Ishikawa (cell line): ENCODE measurements around the gene PLAC8.
A peak's percentile ranks its signal among the peaks of the same experiment; 100 is the strongest.

Experiments
- CEBPB ChIP-seq: IDR thresholded peaks from 2 replicates; pipeline ENCODE4 v1.6.1; 2012
- CREB1 ChIP-seq: IDR thresholded peaks from 2 replicates; pipeline ENCODE4 v1.6.1; 2012; ENCODE audit warnings: low read depth
- EGR1 ChIP-seq: IDR thresholded peaks from 2 replicates; pipeline ENCODE4 v1.6.1; 2012
- EP300 ChIP-seq: IDR thresholded peaks from 2 replicates; pipeline ENCODE4 v1.6.1; 2012; ENCODE audit warnings: borderline replicate concordance
- FOXM1 ChIP-seq: IDR thresholded peaks from 2 replicates; pipeline ENCODE4 v1.6.1; 2012; ENCODE audit warnings: low read depth, borderline replicate concordance
- NFIC ChIP-seq: IDR thresholded peaks from 2 replicates; pipeline ENCODE4 v1.6.1; 2012
- RAD21 ChIP-seq: IDR thresholded peaks from 2 replicates; pipeline ENCODE4 v1.6.1; 2012; ENCODE audit warnings: low read depth
- TAF1 ChIP-seq: IDR thresholded peaks from 2 replicates; pipeline ENCODE4 v1.6.1; 2012; ENCODE audit warnings: low read depth, mild to moderate bottlenecking
- TCF12 ChIP-seq: IDR thresholded peaks from 2 replicates; pipeline ENCODE4 v1.6.1; 2012; ENCODE audit warnings: low read depth
- TEAD4 ChIP-seq: IDR thresholded peaks from 2 replicates; pipeline ENCODE4 v1.6.1; 2012
- YY1 ChIP-seq: IDR thresholded peaks from 2 replicates; pipeline ENCODE4 v1.6.1; 2012; ENCODE audit warnings: low read depth
- ZBTB7A ChIP-seq: IDR thresholded peaks from 2 replicates; pipeline ENCODE4 v1.6.1; 2012; ENCODE audit warnings: low read depth
- TF ChIP-seq, protein P1 (sequence below): IDR thresholded peaks from 2 replicates; pipeline ENCODE4 v1.6.1; 2012
- TF ChIP-seq, protein P2 (sequence below): IDR thresholded peaks from 2 replicates; pipeline ENCODE4 v1.6.1; 2012; ENCODE audit warnings: low read depth, mild to moderate bottlenecking
- TF ChIP-seq, protein P3 (sequence below): IDR thresholded peaks from 2 replicates; pipeline ENCODE4 v1.6.1; 2012

Gene PLAC8

DNA sequence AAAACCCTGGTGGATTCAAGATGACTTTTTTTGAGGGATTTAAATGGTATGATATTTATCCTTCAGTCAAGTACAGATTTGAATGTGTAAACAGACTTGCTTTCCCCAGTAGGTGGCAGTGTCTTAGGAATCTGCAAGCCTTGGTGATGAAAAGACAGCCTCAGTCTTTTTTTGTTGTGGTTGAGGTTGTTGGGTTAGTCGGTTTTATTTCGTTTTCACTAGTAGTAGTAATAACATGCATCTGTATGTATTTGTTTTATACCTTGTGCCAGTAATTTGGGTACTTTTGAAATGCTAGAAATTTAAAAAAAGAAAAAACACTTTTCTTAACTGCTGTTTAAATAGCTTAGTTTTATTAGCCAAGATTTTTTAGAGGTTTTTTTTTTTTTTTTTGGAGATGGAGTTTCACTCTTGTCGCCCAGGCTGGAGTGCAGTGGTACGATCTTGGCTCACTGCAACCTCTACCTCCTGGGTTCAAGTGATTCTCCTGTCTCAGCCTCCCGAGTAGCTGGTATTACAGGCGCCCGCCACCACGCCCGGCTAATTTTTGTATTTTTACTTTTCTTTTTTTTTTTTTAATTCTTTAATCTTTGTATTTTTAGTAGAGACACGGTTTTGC lies 40.3 kb downstream of the PLAC8 start:
- no peak for TF ChIP-seq CREB1
- peak; percentile 68 for TF ChIP-seq RAD21

DNA sequence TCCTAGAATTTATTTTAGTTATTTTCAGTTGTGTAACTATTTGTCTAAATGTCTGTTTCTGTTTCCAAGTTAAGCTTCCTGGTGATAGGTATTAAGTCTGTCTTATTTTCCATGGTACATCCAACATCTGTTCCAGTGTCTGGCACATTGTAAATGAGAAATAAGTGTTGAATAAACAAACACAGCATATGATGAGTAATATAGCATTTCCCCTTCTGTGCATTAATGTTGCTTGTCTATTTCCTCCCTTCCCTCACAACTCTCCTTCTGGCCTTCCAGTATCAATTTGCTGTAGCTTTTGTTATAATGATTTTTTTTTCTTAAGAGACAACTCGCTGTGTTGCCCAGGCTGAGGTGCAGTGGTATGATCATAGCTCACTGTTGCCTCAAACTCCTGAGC lies 43.4 kb downstream of the PLAC8 start:
- TF ChIP-seq YY1 (no peak), RAD21 (no peak), TEAD4 (no peak), TCF12 (no peak), EP300 (no peak), NFIC (no peak), ZBTB7A (no peak)
- TF ChIP-seq, protein P1, sequence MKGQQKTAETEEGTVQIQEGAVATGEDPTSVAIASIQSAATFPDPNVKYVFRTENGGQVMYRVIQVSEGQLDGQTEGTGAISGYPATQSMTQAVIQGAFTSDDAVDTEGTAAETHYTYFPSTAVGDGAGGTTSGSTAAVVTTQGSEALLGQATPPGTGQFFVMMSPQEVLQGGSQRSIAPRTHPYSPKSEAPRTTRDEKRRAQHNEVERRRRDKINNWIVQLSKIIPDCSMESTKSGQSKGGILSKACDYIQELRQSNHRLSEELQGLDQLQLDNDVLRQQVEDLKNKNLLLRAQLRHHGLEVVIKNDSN: no peak
- TF ChIP-seq, protein P2, sequence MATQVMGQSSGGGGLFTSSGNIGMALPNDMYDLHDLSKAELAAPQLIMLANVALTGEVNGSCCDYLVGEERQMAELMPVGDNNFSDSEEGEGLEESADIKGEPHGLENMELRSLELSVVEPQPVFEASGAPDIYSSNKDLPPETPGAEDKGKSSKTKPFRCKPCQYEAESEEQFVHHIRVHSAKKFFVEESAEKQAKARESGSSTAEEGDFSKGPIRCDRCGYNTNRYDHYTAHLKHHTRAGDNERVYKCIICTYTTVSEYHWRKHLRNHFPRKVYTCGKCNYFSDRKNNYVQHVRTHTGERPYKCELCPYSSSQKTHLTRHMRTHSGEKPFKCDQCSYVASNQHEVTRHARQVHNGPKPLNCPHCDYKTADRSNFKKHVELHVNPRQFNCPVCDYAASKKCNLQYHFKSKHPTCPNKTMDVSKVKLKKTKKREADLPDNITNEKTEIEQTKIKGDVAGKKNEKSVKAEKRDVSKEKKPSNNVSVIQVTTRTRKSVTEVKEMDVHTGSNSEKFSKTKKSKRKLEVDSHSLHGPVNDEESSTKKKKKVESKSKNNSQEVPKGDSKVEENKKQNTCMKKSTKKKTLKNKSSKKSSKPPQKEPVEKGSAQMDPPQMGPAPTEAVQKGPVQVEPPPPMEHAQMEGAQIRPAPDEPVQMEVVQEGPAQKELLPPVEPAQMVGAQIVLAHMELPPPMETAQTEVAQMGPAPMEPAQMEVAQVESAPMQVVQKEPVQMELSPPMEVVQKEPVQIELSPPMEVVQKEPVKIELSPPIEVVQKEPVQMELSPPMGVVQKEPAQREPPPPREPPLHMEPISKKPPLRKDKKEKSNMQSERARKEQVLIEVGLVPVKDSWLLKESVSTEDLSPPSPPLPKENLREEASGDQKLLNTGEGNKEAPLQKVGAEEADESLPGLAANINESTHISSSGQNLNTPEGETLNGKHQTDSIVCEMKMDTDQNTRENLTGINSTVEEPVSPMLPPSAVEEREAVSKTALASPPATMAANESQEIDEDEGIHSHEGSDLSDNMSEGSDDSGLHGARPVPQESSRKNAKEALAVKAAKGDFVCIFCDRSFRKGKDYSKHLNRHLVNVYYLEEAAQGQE: no peak

DNA sequence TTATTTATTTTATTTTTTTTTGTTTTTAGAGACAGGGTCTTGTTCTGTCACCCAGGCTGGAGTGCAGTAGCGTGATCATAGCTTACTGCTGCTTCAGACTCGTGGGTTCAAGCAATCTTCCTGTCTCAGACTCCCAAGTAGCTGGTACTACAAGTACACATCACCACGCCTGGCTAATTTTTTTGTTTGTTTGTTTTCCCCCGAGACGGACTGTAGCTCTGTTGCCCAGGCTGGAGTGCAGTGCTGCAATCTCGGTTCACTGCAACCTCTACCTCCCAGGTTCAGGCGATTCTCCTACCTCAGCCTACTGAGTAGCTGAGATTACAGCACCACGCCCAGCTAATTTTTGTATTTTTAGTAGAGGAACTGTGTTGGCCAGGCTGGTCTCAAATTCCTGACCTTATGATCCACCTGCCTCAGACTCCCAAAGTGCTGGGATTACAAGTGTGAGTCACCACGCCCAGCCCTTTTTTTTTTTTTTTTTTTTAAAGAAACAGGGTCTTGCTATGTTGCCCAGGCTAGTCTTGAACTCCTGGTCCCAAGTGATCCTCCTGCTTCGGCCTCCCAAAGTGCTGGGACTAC lies 47.4 kb downstream of the PLAC8 start:
- TF ChIP-seq TAF1: no peak
- no peak for TF ChIP-seq EGR1
- TF ChIP-seq NFIC: no peak
- TF ChIP-seq, protein P1: no peak
- TF ChIP-seq RAD21: no peak
- TF ChIP-seq, protein P3, sequence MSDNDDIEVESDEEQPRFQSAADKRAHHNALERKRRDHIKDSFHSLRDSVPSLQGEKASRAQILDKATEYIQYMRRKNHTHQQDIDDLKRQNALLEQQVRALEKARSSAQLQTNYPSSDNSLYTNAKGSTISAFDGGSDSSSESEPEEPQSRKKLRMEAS: no peak
- no peak for TF ChIP-seq CEBPB
- TF ChIP-seq ZBTB7A: no peak
- TF ChIP-seq YY1: no peak
- no peak for TF ChIP-seq TEAD4
- TF ChIP-seq CREB1: no peak
- no peak for TF ChIP-seq FOXM1
- TF ChIP-seq TCF12: no peak
- no peak for TF ChIP-seq EP300
- TF ChIP-seq, protein P2: no peak

DNA sequence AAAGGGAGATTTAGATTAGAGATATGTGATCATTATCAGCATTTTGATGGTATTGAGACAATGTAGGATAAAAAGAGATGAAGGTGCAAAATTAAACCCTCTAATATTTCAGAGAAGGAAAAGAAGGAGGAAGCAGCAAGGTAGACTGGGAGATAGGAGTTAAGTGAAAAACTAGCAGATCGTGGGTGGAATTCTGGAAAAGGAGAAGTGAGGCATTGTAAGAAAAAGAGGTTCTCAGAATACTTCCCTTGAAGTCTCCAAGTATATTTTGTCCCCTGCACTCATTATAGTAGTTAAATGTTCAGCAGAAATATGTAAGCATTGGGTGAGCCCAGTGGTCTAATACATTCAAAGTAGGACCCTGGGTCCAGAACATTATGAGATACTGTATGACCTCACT lies 49.3 kb downstream of the PLAC8 start:
- TF ChIP-seq ZBTB7A: no peak
- TF ChIP-seq EP300: no peak
- TF ChIP-seq TCF12: no peak
- TF ChIP-seq CEBPB: no peak
- TF ChIP-seq, protein P2: no peak

DNA sequence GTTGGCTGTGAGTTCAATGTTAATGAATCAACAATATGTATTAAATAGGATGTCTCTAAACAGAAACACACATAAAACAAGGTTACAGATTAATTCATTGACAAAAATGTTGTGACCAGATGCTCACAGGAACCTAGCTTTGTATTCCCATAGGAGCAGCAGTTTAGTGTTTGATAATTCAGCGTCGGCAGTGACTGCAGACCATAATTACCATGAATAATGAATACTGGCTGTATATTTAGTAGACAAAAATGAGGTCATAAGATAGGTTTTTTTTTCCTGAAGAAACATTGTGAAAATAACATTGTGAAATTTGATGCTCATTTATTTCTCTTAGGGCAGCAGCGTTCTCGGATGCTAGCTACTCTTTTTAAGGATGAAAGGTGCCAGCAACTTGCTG lies 51.8 kb downstream of the PLAC8 start:
- TF ChIP-seq, protein P2: no peak
- TF ChIP-seq TEAD4 (no peak), ZBTB7A (no peak), EP300 (no peak), CEBPB (no peak), CREB1 (no peak), NFIC (no peak), YY1 (no peak), TAF1 (no peak), FOXM1 (no peak), RAD21 (no peak), EGR1 (no peak)
- TF ChIP-seq, protein P1: no peak
